ENCODE data around the gene MRPS18A. TPM values are rescaled to one million over a fixed set of nuclear protein-coding genes. Genes with fewer than 3 reads are reported as not detected.

Gene MRPS18A
- total and polyA plus RNA-seq, 2 donors from 2014 or later, result 36.4 to 103 TPM

GRCh38 chr6:43621836-43622180, 65.8 kb downstream of the MRPS18A start:
- H3K36me3 ChIP-seq (ENCODE audit: control insufficient read depth in 2 of 3, insufficient read depth in 3 of 3, low read length in 3 of 3), result peaks cover 0 to 33% (median 28%) of the 10 kb centered on the region in 3 donors
- H3K9me3 ChIP-seq (ENCODE audit: control insufficient read depth in 2 of 3, insufficient read depth in 1 of 3, low read length in 3 of 3), result no peaks in the 10 kb centered on the region
- no peak for TF ChIP-seq CTCF (IDR thresholded peaks at IDR 0.05; ENCODE audit: borderline replicate concordance, extremely low read depth, insufficient read depth)
- peaks cover 0 to 1% (median under 1%) of the 10 kb centered on the region in 3 donors for H3K4me1 ChIP-seq (ENCODE audit: control insufficient read depth in 2 of 3, insufficient read depth in 2 of 3, low read depth in 1 of 3, low read length in 3 of 3)
- H3K9ac ChIP-seq (ENCODE audit: low read length in 3 of 3), result no peak overlapping the region
- no peak for FAIRE-seq
- H3K27me3 ChIP-seq (ENCODE audit: control insufficient read depth, insufficient read depth, low read length), result no peaks in the 10 kb centered on the region
- intact Hi-C loops (cut with DNase I), result no loop called here
- H3K4me3 ChIP-seq (ENCODE audit: low read length in 3 of 3), result no peak overlapping the region
- no peak for DNase-seq
- no peak overlapping the region for H3K27ac ChIP-seq (ENCODE audit: low read depth in 2 of 2, low read length in 2 of 2)

Other genes starting within 250 kb of the MRPS18A start
- 0.50 TPM for gene DLK2, start 232.2 kb downstream of the MRPS18A start, total RNA-seq
- gene DLK2, start 232.2 kb downstream of the MRPS18A start, polyA plus RNA-seq (ENCODE audit: insufficient read depth, low read depth, low replicate concordance), result not detected
- gene TJAP1, start 210.2 kb downstream of the MRPS18A start, total RNA-seq, result 38.5 TPM
- gene TJAP1, start 210.2 kb downstream of the MRPS18A start, polyA plus RNA-seq (ENCODE audit: insufficient read depth, low read depth, low replicate concordance), result 13.6 TPM
- gene LRRC73, start 177.4 kb downstream of the MRPS18A start, total RNA-seq, result 1.5 TPM
- gene LRRC73, start 177.4 kb downstream of the MRPS18A start, polyA plus RNA-seq (ENCODE audit: insufficient read depth, low read depth, low replicate concordance), result 4.6 TPM
- gene YIPF3, start 170.9 kb downstream of the MRPS18A start, total RNA-seq, result 107 TPM
- 114 TPM for gene YIPF3, start 170.9 kb downstream of the MRPS18A start, polyA plus RNA-seq (ENCODE audit: insufficient read depth, low read depth, low replicate concordance)
- 41.3 TPM for gene POLR1C, start 170.7 kb downstream of the MRPS18A start, total RNA-seq
- gene POLR1C, start 170.7 kb downstream of the MRPS18A start, polyA plus RNA-seq (ENCODE audit: insufficient read depth, low read depth, low replicate concordance), result 27.5 TPM
- 34.3 TPM for gene XPO5, start 111.8 kb downstream of the MRPS18A start, total RNA-seq
- 7.5 TPM for gene XPO5, start 111.8 kb downstream of the MRPS18A start, polyA plus RNA-seq (ENCODE audit: insufficient read depth, low read depth, low replicate concordance)
- gene POLH, start 111.6 kb downstream of the MRPS18A start, total RNA-seq, result 16.8 TPM
- 1.8 TPM for gene POLH, start 111.6 kb downstream of the MRPS18A start, polyA plus RNA-seq (ENCODE audit: insufficient read depth, low read depth, low replicate concordance)
- gene GTPBP2, start 58.5 kb downstream of the MRPS18A start, total RNA-seq, result 64.6 TPM
- gene GTPBP2, start 58.5 kb downstream of the MRPS18A start, polyA plus RNA-seq (ENCODE audit: insufficient read depth, low read depth, low replicate concordance), result 19.7 TPM
- 19.0 TPM for gene MAD2L1BP, start 52.0 kb downstream of the MRPS18A start, total RNA-seq
- gene MAD2L1BP, start 52.0 kb downstream of the MRPS18A start, polyA plus RNA-seq (ENCODE audit: insufficient read depth, low read depth, low replicate concordance), result 31.0 TPM
- gene RSPH9, start 42.8 kb downstream of the MRPS18A start, total RNA-seq, result 0.16 TPM
- gene RSPH9, start 42.8 kb downstream of the MRPS18A start, polyA plus RNA-seq (ENCODE audit: insufficient read depth, low read depth, low replicate concordance), result 0.45 TPM
- gene VEGFA, start 82.4 kb upstream of the MRPS18A start, total RNA-seq, result 36.3 TPM
- 111 TPM for gene VEGFA, start 82.4 kb upstream of the MRPS18A start, polyA plus RNA-seq (ENCODE audit: insufficient read depth, low read depth, low replicate concordance)

Measured in kidney (tissue), 14 donors.